WTC11 (cell line): ENCODE measurements around the gene NEURL1.

Source experiments
- SMAD4 ChIP-seq: sonication (generic); formaldehyde crosslinking; IDR thresholded peaks from 2 replicates; pipeline ENCODE4 v1.8.0; 2022; ENCODE audit warnings: mild to moderate bottlenecking, missing genetic modification reagents
- TF ChIP-seq, protein P1 (sequence below): sonication (generic); formaldehyde crosslinking; IDR thresholded peaks from 2 replicates; pipeline ENCODE4 v1.8.0; 2022; ENCODE audit warnings: mild to moderate bottlenecking, missing genetic modification reagents
- TF ChIP-seq, protein P2 (sequence below): sonication (generic); formaldehyde crosslinking; IDR thresholded peaks from 2 replicates; pipeline ENCODE4 v1.8.0; 2023; ENCODE audit warnings: mild to moderate bottlenecking, missing genetic modification reagents

DNA sequence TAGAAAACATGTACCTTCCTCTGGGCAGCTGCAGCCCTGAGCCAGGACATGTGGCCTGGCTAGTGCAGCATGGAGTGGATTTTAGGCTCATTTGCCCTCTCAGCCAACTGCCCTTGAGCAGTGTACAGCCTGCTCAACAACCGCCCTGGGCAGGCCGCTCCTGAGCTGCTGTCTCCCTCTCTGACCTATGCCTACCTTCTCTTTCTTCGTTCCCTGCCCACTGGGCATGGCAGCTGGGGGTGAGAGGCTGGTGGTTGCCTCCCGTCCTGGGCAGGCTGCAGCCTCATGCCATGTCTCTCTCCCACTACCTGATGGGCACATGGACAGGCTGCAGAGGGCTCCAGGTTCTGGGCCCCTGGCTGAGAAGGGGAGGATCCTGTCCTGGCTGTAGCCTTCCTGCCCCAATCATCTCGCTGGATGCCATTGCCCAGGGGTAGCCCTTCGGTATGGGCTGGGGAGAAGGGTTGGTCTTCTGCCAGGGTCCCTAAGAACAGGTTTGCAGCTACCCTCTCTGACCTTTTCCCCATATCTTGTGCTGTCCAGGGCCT lies 97.3 kb downstream of the NEURL1 start:
- TF ChIP-seq, protein P1, sequence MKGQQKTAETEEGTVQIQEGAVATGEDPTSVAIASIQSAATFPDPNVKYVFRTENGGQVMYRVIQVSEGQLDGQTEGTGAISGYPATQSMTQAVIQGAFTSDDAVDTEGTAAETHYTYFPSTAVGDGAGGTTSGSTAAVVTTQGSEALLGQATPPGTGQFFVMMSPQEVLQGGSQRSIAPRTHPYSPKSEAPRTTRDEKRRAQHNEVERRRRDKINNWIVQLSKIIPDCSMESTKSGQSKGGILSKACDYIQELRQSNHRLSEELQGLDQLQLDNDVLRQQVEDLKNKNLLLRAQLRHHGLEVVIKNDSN, result no peak
- TF ChIP-seq, protein P2, sequence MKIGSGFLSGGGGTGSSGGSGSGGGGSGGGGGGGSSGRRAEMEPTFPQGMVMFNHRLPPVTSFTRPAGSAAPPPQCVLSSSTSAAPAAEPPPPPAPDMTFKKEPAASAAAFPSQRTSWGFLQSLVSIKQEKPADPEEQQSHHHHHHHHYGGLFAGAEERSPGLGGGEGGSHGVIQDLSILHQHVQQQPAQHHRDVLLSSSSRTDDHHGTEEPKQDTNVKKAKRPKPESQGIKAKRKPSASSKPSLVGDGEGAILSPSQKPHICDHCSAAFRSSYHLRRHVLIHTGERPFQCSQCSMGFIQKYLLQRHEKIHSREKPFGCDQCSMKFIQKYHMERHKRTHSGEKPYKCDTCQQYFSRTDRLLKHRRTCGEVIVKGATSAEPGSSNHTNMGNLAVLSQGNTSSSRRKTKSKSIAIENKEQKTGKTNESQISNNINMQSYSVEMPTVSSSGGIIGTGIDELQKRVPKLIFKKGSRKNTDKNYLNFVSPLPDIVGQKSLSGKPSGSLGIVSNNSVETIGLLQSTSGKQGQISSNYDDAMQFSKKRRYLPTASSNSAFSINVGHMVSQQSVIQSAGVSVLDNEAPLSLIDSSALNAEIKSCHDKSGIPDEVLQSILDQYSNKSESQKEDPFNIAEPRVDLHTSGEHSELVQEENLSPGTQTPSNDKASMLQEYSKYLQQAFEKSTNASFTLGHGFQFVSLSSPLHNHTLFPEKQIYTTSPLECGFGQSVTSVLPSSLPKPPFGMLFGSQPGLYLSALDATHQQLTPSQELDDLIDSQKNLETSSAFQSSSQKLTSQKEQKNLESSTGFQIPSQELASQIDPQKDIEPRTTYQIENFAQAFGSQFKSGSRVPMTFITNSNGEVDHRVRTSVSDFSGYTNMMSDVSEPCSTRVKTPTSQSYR, result no peak
- no peak for TF ChIP-seq SMAD4 (CRISPR knock-in tag)
